G401 (cell line): ENCODE results near the gene C20orf141. TPM values are rescaled to one million over a fixed set of nuclear protein-coding genes. Genes with fewer than 3 reads are reported as not detected.
A peak's percentile ranks its signal among the peaks of the same experiment; 100 is the strongest.

ENCODE experiments used
- DNase-seq: peaks from one replicate; pipeline ENCODE4 v3.0.0-alpha.2; 2015; ENCODE audit warnings: low spot score
- in situ Hi-C: cut with HindIII; loops from 2 replicates; pipeline ENCODE4 v1.10.0; 2016; ENCODE audit warnings: low sequenced_read_pairs, mixed read lengths
- total RNA-seq: library from RNA; depleted of rRNA; stranded (reverse); fragments of >200 nt; shearing (Covaris generic); gene quantifications from 2 replicates; pipeline ENCODE4 v1.2.3, GENCODE V29; 2014; rRNA removed

The C20orf141 gene
- total RNA-seq, 1 experiment from 2014 or later = not detected

- in situ Hi-C loops = no loop called here
- DNase-seq = no peak
Observed at GRCh38 chr20:2838847-2839671, 24.3 kb downstream of the C20orf141 start.

DNA sequence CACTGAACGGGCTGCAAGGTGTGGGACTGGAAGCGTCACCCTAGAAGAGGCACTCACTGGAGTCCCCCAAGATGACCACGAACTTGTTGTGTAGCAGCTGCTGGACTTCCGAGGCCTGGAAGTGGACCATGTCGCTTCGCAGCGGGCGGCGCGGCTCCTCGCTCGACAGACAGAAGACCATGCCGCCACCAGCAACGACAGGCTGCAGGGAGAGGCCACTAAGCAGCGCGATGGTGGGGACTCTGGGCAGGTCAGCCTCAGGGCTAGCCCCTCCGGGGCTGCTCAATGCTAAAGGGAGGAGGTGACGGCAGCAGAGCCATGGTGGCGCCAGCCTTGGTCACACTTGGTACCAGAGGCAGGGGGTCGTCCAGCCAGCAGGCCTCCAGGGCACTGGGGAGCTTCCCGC, 24.9 kb downstream of the C20orf141 start:
- no peak for DNase-seq
- in situ Hi-C loops = no loop called here

DNA sequence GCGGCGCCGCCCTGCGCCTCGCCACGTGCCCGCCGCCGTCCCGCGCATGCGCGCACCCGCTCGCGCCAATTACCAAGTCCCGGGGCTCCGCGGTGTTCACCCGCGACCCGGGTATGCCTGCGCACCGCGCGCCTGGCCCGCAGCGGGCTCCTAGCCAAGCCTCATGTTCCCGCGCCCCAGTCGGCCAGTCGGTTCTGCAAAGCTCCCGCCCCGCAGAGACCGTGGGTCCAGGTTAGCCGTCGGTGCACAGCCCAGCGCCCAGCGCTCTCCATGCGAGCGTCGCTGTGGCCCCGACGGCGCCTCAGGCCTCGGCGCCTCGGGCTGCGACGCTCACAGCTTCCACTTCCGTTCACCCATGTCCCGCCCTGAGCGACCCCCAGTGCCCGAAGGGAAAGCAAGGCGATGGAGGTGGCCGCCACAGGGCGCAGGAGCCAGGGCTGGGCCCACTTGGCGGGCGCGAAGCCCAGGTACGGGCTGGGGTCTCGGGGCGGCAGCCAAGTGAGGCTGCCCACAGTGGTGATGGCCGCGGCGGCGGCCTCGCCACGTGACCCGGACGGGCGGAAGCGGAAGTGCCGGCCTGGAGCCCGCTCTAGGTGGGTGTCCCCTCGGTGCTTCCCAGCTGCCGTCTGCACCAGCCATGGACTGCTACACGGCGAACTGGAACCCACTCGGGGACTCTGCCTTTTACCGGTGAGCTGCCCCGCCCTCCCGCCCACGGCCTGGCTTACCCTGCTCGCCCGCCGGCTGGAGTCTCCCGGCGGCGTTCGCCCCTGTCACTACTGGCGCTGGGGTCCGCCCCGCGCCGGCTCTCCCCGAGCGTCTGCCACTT, 25.6 kb downstream of the C20orf141 start, which contains the start of the genes PCED1A and VPS16:
TSS of gene PCED1A (minus strand) at position 518 of the 829 bp plus-strand sequence. CDS start 743 bp downstream, outside the sequence.
TSS of gene VPS16 (plus strand) at position 608 of the 829 bp plus-strand sequence. CDS start at position 638, 30 bp downstream.
- in situ Hi-C loops = no loop called here
- DNase-seq = peak; percentile 85

- peak; percentile 35 for DNase-seq
- in situ Hi-C loops = no loop called here
Observed at GRCh38 chr20:2840967-2841531, 26.3 kb downstream of the C20orf141 start.

GRCh38 chr20:2845607-2846006, 30.8 kb downstream of the C20orf141 start:
- in situ Hi-C loops = no loop called here
- DNase-seq = no peak

GRCh38 chr20:2846698-2847097, 31.9 kb downstream of the C20orf141 start:
- no peak for DNase-seq
- in situ Hi-C loops = no loop called here

GRCh38 chr20:2847802-2848201, 33.0 kb downstream of the C20orf141 start:
- in situ Hi-C loops = no loop called here
- no peak for DNase-seq

DNA sequence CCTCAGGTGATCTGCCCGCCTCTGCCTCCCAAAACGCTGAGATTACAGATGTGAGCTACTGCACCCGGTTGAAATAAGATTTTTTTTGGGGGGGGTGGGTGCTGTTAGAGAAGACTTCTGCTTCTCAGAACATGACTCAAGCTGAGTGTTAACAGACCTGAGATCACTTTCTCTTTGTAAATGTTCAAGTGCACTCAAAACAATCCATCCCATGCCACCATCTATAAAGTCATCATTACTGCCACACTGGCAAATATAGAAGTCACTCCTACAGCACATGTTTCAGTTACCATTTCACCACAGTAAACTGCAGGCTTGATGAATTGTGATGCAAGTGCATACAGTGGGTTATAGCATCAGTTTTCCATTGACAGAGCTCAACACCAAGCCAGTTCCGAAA, 34.7 kb downstream of the C20orf141 start:
- DNase-seq = no peak
- in situ Hi-C loops = no loop called here

DNA sequence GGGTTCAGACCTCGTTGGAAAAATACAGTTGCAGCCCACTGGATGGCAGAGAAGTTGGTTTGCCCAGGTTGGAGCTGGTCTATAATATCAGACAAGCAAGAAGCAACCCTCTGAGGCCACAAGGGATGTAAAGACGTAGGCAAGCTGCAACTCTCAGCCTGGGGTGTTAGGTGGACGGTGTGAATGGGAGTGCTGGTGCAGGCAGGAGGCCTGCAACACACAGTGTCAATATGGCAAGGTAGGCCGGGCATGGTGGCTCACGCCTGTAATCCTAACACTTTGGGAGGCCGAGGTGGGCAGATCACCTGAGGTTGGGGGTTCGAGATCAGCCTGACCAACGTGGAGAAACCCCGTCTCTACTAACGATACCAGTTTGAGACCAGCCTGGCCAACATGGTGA, 36.3 kb downstream of the C20orf141 start:
- in situ Hi-C loops = no loop called here
- no peak for DNase-seq

DNA sequence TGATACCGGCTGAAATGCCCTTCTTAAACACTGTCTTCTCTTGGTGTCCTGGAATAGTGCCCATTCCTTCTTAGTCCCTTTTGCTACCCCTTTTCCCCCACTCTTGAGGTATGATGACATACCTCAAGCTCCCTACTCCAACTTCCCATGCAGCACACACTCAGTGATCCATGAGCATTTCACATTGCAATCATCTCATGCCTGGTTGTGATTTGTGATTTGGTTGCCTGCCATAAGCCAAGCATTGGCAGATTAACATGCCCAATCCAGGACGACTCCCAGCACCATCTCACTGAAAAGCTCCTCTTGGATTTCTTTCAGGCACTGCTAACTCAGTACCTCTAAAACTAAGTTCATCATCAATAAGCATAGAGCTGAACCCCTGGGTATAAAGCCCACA, 43.8 kb downstream of the C20orf141 start:
- peak; percentile 36 for DNase-seq
- in situ Hi-C loops = no loop called here

DNA sequence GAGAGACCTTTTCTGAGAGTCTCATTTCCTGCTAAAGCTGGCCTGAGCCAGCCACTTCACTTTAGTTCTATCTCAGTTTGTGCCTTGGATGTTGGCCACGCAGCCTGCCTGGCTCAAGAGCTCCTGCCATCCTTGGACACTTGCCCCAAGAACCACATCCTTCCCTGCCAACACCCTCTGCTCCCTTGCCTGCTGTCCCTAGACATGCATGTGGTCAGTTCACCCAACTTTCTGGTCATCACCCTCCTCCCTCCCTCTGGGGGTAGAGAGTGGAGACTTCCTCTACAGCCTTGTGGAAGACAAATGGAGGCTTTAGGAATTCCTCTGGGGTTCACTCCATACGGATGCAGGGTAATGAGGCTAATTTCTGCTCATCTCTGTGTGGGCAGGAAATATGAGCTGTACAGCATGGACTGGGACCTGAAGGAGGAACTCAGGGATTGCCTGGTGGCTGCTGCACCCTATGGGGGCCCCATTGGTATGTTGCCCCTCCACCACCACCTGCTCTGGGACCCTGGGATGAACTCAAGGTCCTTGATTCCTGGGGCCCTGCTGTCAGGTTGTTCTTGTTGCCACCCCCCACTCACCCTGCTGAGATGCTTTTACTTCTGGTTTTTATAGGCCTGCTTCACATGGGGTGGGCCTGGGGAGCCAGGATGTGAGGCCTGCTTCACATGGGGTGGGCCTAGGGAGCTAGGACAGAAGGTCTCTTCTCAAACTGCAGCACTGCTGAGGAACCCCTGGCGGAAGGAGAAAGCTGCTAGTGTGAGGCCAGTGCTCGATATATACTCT, 44.7 kb downstream of the C20orf141 start:
- peak; percentile 89 for DNase-seq
- in situ Hi-C loops = no loop called here

DNA sequence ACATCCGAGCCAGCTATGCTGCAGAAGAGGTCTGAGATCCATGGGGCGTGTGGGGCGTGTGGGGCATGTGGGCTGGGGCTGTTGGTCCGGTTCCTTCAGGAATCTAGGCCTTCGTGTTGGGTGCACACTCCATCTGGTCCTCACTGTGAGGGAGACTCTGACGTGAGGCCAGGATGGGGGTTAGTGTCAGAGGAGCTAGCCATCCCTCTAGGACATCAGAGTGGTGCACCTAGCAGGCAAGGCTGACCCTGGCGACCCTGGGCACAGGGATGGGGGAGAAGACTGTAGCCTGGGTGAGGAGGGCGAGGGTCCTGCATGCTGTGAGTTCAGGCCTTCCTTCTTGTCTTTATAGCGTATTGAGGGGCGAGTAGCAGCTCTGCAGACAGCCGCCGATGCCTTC, 49.8 kb downstream of the C20orf141 start:
- in situ Hi-C loops = no loop called here
- no peak for DNase-seq

DNA sequence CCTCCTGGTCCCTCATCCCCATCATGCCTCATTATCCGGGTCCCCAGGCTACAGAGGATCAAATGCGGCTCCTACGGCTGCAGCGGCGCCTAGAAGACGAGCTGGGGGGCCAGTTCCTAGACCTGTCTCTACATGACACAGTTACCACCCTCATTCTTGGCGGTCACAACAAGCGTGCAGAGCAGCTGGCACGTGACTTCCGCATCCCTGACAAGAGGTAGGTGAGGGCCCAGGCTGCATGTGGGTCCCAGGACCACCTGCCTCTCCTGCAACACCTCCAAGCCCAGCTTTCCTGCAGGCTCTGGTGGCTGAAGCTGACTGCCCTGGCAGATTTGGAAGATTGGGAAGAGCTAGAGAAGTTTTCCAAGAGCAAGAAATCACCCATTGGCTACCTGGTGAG, 50.3 kb downstream of the C20orf141 start:
- no peak for DNase-seq

More for the DNA sequence above, 50.3 kb downstream of the C20orf141 start:
- in situ Hi-C loops = no loop called here

Other genes with a start within 250 kb of the C20orf141 start
- 249 and 340 TPM in 2 replicates for gene NOP56, start 162.4 kb upstream of the C20orf141 start, total RNA-seq
- 204 and 239 TPM in 2 replicates for gene IDH3B, start 150.8 kb upstream of the C20orf141 start, total RNA-seq
- gene EBF4, start 122.2 kb upstream of the C20orf141 start, total RNA-seq = 0.25 TPM in 1 of 2 replicates, not detected in the other
- 41.8 and 47.0 TPM in 2 replicates for gene CPXM1, start 14.4 kb upstream of the C20orf141 start, total RNA-seq
- not detected in 2 replicates for gene TMEM239, start 1.4 kb downstream of the C20orf141 start, total RNA-seq
- 25.2 and 45.7 TPM in 2 replicates for gene PCED1A, start 25.7 kb downstream of the C20orf141 start, total RNA-seq
- 41.2 and 45.5 TPM in 2 replicates for gene VPS16, start 25.8 kb downstream of the C20orf141 start, total RNA-seq
- 45.5 and 83.7 TPM in 2 replicates for gene PTPRA, start 58.5 kb downstream of the C20orf141 start, total RNA-seq
- not detected in 2 replicates for gene GNRH2, start 228.6 kb downstream of the C20orf141 start, total RNA-seq
- 105 and 142 TPM in 2 replicates for gene MRPS26, start 231.1 kb downstream of the C20orf141 start, total RNA-seq